GM19463 (cell line): ENCODE results near the gene PNPLA7.
"Not testable (repeated sequence)": the region's sequence is repeated elsewhere in the genome, so short reads cannot be mapped to it uniquely, and the experiment has no call there.

Experiments used
- ATAC-seq: cut with Tn5 transposase; IDR thresholded peaks from one replicate; pipeline ENCODE4 v1.9.1; 2021; ENCODE audit warnings: mild to moderate bottlenecking, moderate library complexity; ENCODE audit not compliant: unreplicated experiment

PNPLA7 gene

DNA sequence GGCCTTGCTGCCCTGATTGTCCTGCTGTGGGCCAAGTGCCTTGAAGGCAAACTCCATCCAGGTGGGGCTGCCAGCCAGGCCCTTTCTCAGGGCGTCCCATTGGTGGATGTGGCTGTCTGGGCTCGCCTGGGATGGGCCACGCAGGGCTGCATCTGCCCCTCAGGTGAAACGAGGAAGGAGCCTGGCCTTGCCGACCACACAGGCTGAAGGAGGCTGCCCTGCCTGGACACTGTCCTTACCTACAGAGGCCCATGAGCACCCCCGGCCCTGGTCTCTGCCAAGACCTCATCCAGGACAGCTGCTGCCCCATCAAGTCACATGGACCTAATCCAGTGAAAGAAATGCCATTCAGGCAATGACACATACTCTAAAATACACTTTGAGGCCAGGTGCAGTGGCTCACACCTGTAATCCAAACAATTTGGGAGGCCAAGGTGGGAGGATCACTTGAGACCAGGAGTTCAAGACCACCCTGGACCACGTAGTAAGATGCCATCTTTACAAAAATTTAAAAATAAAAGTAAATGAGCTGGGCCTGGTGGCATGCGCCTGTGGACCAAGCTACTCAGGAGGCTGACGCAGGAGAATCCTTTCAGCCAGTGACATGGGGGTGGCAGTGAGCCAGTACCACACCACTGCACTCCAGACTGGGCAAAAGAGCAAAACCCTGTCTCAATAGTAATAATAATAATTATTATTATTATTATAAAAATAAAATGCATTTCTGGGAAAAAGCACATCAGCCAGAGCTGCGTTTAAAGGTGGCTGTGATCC is 33.9 kb downstream of the PNPLA7 start:
- ATAC-seq: no peak

DNA sequence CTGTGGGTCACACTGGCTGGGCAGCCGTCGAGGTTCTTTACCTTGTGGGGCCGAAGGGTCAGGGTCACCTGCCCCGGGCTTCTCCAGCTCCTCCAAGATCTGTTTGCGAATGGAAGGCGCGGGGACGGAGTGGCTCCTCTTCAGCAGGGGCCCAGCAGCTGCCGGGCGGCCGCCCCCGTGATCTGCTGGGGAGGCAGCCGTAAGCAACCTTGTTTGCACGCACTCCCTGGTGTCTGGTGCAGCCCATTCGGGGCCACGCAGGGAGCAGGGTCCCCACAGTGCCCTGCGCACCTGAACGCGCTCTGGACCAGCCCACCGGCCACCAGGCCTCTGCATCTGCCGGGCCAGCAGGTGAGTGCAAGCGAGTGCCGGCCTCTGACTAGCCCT is 34.9 kb downstream of the PNPLA7 start:
- no peak for ATAC-seq

DNA sequence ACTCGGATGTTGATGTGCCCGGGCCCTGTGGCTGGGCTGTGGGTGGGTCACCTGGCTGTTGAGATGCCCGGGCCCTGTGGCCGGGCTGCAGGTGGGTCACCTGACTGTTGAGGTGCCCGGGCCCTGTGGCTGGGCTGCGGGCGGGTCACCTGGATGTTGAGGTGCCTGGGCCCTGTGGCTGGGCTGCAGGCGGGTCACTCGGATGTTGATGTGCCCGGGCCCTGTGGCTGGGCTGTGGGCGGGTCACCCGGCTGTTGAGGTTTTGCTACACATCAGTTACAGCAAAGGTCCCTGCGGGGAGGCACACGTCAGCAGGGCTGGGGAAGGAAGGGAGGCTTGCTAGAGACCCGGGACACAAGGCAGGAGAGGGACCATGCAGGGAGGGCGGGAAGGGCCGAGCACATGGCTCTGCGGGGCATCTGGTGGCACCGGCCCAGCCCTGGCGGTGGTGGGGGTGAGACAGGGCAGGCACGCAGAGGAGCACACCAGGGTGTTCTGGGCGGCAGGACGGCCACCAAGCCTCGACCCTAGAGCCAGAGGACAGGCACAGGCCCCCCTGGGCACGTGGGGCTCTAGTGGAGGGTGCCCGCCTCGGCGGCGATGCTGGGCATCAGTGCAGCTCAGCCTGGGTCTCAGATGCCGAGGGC is 35.4 kb downstream of the PNPLA7 start:
- no peak for ATAC-seq

DNA sequence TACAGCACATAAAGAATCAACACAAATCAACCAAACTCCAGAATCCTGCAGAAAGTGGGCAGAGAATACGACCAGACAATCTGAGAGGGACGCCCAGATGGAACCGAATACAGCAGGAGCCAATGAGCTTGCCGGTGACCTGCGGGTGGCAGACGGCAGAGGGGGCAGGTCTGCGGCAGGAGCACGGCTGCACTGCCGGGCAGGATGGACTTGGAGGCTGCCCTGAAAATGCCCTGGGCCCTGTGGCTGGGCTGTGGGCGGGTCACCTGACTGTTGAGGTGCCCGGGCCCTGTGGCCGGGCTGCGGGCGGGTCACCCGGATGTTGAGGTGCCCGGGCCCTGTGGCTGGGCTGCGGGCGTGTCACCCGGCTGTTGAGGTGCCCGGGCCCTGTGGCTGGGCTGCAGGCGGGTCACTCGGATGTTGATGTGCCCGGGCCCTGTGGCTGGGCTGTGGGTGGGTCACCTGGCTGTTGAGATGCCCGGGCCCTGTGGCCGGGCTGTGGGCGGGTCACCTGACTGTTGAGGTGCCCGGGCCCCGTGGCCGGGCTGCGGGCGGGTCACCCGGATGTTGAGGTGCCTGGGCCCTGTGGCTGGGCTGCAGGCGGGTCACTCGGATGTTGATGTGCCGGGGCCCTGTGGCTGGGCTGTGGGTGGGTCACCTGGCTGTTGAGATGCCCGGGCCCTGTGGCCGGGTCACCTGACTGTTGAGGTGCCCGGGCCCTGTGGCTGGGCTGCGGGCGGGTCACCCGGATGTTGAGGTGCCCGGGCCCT is 36.2 kb downstream of the PNPLA7 start:
- ATAC-seq: not testable (repeated sequence)

DNA sequence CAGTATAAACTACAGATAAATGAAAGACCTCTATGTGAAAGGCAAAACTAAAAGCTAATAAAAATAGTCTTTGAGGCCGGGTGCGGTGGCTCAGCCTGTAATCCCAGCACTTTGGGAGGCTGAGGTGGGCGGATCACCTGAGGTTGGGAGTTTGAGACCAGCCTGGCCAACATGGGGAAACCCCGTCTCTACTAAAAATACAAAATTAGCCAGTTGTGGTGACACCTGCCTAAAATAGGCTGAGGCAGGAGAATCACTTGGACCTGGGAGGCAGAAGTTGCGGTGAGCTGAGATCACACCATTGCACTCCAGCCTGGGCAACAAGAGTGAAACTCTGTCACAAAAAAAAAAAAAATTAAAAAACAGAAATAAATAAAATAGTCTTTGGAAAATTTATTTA is 37.1 kb downstream of the PNPLA7 start:
- not testable (repeated sequence) for ATAC-seq

DNA sequence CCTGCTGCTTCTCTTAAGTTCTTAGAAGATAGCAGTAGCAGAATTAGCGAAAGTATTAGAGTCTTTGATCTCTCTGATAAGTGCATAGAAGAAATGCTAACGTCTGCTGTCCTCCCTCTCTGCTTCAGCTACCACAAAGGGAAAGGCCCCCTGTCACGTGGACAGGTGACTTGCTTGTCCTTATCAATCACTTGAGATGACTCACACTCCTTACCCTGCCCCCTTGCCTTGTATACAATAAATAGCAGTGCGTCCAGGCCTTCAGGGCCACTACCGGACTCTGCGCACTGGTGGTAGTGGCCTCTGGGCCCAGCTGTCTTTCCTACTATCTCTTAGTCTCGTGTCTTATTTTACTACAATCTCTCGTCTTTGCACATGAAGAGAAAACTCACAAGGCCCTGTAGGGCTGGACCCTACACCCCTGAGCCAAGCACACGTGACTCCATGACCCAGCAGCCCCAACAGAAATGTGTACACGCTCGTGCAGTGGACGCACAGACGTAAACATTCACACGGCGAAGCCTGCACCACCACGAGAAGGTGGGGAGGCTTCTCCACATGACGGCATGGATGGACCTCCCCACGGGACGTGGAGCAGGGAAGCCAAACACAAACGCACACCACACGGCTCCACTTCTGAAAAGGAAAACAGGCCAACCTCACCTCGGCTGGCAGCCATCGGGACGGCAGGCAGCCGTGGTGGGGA is 38.3 kb downstream of the PNPLA7 start:
- no peak for ATAC-seq

DNA sequence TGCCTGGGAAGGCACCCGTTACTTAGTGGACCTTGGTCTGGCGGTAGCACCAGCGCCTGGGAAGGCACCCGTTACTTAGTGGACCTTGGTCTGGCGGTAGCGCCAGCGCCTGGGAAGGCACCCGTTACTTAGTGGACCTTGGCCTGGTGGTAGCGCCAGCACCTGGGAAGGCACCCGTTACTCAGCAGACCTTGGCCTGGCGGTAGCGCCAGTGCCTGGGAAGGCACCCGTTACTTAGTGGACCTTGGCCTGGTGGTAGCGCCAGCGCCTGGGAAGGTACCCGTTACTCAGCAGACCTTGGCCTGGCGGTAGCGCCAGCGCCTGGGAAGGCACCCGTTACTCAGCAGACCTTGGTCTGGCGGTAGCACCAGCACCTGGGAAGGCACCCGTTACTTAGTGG is 39.1 kb downstream of the PNPLA7 start:
- ATAC-seq: not testable (repeated sequence)

DNA sequence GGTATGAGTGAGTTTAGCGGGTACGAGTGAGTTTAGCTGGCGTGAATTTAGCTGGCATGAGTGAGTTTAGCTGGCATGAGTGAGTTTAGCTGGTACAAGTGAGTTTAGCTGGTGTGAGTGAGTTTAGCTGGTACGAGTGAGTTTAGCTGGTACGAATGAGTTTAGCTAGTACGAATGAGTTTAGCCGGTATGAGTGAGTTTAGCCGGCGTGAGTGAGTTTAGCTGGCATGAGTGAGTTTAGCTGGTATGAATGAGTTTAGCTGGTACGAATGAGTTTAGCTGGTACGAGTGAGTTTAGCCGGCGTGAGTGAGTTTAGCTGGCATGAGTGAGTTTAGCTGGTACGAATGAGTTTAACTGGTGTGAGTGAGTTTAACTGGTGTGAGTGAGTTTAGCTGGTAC is 41.0 kb downstream of the PNPLA7 start:
- ATAC-seq: no peak

DNA sequence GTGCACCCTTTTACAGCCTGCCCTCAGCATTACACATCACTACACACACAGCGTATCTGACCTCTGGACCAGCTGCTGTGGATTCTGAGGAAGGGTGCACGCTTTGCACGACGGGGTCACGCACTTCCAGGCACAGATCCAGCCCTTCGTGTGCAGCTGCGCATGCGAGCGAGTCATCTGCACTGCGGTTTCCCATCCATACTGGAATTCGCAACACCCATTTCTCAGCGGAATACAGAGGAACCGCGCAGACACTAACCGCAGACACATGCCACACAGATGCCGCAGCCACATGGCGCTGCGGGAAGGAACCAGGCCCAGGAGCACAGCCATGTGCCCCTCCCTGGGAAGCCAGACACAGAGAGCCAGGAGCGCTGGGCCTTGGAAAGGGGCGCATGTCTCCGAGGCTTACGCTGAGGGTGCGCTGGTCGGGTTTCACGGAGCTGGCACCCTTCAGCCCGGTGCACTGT is 43.5 kb downstream of the PNPLA7 start:
- no peak for ATAC-seq

DNA sequence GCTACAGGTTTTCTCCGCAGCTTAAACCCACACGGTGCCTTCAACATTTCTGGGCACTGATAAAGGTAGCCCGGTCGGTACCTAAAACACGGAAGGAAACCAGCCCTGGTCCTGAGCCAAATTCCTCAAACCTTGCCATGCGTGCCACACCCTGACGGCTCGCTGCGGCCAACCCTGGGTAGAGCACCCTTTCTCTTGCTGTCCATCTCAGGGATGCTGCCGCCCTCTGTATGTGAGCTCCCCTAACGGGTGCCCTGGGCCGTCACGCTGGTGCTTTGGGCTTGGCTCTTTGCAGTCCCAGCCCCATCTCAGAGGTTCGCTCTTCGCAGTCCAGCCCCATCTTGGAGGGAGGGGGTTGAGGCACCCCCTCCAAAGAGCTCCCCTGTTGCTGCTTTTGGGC is 43.9 kb downstream of the PNPLA7 start:
- no peak for ATAC-seq

DNA sequence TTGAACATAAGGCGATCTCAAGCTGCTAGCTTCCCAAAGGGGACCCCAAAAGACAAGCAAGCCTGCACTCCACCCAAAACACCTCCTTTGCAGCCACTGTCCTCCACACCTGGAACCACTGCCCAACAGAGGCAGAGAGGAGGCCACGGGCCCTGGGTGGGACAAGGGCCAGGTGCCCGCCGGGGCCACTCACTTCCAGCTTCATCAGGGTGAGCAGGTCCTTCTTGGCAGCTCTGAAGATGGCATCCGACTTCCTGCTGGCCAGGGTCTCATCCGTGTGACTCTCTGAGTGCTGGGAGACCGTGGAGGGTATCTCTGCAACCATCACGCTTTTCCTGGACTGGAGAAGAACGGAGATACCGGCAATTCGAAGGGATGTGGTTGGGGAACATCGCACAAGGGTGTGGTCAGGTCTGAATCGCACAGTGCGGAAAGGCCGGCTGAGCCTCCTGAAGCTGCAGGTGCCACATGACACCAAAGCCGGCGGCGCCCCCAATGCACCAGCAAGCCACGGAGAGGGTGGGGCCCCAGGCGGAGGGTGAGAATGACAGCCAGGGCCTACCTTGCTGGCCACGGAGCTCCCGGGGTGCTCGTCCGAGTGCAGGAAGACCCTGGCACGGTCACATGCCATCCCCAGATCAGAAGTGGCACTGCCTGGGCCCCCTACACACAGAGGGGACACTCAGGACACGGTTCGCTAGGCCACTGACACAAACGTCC is 44.6 kb downstream of the PNPLA7 start:
- ATAC-seq: no peak

DNA sequence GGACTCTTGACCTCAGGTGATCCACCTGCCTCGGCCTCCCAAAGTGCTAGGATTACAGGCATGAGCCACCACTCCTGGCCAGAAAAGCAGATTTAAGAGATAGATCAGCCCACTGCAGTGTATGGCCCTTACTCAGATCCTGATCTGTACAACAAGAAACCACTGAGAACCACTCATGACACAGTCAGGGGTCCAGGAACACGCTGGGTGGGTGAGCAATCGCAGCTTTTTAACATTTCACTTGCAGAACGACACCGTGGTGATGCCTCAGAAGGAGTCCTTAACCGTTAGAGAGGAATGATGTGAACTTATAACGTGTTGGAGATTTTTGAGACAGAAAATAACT is 45.8 kb downstream of the PNPLA7 start:
- ATAC-seq: no peak

DNA sequence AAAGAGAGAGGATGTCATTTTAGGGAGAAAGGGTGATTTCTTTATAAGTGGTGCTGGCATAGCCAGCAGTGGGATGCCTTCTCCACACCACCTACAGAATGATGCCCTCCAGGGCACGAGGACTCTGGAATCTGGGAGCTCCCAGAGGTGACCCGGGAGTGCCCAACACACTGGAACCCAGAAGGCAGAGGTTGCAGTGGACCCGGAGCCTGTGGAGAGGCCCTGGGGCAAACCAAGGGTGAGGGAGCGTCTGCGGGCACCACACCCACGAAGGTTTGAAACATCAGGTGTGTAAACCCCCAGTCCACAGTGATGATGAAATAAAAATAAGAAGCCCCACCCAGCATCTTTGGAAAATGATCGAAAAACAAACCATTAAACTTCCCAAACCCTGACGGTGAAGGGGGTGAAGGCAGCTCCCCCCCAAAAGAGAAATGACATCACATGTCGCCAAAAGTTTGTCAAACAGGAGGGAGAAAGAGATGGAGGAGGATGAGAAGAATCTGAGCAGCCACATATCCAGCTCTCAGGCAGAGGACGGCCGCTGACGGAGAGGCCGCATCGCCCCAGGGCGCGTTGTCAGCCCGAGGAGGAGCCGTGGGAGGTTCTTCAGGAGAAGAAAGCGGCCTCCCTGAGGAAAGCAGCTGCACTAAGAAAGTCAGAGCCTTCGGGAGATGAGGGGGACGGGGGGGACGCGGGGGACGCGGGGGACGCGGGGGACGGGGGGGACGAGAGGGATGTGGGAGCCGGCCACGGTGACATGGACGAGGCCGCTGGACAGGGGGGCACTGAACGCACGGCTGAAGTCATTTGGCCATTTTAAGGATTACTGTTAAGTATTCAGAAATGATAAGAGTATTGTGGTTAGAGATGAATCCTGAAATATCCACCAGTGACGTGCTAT is 47.9 kb downstream of the PNPLA7 start:
- ATAC-seq: no peak

DNA sequence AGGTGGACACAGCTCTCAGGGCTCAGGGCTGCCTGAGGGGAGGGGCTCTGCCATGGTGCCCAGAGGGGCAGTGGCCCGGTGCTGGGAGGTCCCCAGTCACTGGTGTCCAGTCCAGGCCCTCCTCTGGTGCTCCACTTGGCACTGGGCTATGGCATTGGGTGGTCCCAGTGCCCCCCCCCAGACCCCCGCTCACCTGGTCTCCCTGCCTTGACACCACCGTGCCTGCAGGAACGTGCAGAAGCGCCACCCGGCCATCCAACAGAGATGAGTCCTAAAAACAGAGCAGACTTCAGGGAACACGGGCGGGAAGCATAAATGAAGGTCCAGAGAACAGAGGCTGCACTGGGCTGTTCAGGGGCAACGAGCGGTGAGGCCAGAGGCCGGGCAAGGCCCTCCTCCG is 48.7 kb downstream of the PNPLA7 start:
- ATAC-seq: no peak

DNA sequence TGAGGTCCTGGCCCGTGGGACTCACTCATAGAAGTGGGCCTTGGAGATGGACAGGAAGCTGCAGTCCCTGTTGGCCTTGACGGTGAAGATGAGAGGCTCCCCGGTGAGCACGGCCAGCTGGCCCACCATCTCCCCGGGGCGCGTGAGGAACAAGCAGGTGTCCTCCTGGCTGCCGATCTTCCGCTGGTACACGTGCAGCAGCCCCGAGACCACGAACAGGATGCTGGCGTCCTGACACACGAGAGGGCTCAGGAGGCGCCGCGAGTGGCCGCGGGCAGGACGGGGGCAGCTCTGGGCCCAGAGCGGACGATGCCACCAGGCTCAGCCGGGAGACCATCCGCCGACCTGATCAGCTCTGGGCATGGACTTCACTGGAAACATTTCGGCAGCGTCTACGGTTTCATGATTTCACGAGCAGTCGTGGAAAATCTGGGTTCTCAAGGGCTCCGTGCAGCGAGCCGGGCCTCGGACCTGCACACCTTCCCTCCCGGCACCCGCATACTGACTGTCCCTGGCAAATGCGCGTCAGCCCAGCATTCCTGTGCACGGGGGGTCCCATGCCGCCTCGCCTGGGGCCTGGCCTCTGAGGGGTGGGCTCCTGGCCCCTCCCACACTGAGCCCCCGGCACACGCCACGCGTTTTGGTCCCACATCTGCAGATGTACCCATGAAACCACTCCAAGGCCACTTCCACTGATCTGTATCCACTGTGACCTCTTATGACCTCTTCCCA is 49.4 kb downstream of the PNPLA7 start:
- no peak for ATAC-seq

DNA sequence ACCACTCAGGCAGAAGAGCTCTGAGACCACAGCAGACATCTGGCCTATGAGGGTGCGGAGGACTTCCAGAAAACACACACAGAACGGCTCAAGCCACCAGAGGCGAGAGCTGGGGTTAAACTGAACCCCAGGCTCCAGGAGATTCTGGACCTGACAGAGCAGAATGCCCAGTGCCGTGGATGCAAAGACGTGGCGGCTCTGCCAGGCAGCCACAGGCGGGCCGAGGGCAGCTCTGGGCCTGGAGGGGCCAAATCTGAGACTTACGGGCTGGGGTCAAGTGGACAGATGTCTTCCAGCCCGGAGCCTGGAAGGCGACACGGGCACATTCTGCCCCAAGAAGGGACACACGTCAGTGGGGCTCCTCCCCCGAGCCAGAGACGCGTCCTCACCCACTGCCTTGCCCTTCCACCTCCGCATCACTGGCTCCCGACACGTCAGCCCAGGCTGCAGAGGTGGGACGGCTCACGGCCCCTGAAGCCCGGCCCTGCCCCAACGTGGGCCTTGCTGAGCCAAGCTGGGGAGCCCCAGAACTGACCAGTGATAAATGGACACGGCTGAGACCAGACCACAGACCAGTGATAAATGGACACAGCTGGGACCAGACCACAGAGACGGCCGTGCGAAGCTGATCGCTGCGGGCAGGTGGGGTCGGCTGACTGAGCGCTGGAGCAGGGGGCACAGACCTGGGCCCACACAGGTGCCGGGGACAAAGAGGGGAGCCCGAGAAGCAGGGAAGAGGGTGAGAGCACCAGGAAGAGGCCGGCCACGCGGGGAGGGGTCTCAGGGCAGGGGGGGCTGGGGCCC is 50.1 kb downstream of the PNPLA7 start:
- ATAC-seq: no peak

DNA sequence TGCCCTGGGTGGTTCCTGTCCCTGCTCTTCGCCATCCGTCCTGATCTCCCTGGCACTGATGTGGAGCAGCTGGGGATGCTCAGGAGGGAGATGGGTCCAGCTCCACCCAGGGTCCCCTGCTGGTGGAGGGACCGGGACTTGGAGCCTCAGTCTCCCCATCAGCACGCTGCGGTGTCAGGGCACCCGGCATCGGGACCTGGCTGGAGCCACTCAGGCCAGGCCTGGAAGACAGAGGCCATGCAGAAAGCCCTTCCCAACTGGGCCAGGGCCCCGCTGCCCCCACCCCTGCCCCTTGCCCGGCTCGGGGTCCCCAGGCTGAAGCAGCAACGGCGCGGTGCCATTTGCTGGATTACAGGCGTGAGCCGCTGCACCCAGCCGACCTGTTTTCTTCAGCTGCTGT is 50.8 kb downstream of the PNPLA7 start:
- no peak for ATAC-seq

DNA sequence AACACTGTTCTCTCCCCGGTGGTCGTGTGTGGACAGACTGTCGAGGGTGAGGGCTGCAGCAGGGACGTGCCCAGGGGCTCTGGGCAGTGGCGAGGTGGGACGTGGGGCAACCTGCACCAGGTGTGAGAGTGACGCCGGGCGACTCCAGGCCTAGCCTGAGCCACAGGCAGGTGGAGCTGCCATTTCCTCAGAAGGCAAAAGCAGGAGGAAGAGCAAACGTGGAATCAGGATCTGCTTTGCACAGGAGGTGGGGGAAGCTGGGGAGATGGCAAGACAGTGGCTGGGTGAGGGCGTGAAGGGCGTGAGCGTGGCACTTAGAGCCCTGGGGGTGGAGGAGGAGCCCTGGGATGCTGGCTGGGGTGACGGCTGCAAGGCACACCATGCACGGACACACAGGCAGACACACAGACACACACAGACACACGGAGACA is 51.5 kb downstream of the PNPLA7 start:
- no peak for ATAC-seq
